ENCODE measurements around the gene AKAP9. TPM values are rescaled to one million over a fixed set of nuclear protein-coding genes. Genes with fewer than 3 reads are reported as not detected.
"Not testable (repeated sequence)": the region's sequence is repeated elsewhere in the genome, so short reads cannot be mapped to it uniquely, and the experiment has no call there.

AKAP9 gene
- total RNA-seq, 2 experiments from 2014 or later, result 25.3 to 25.4 TPM

GRCh38 chr7:91973639-91974038 is 33.0 kb downstream of the AKAP9 start:
- Mint-ChIP-seq H3K4me1 (peaks cover 24% of the 10 kb centered on the region), H3K36me3 (ENCODE audit: low read depth) (peaks cover 9% of the 10 kb centered on the region), H3K9me3 (ENCODE audit: low read depth) (no peaks in the 10 kb centered on the region), H3K4me3 (no peak overlapping the region), H3K27me3 (no peaks in the 10 kb centered on the region), H3K27ac (no peak overlapping the region)
- ATAC-seq (no peak), DNase-seq (no peak)
- CTCF ChIA-PET, result no interaction called here
- intact Hi-C loops (cut with DNase I, micrococcal nuclease), result no loop called here
- POLR2A ChIA-PET, result no interaction called here

- H3K36me3 Mint-ChIP-seq (ENCODE audit: low read depth), result peaks cover 12% of the 10 kb centered on the region
- DNase-seq (no peak), ATAC-seq (no peak)
- peaks cover 22% of the 10 kb centered on the region for H3K4me1 Mint-ChIP-seq
- no peak overlapping the region for H3K4me3 Mint-ChIP-seq
- no peaks in the 10 kb centered on the region for H3K27me3 Mint-ChIP-seq
- no peaks in the 10 kb centered on the region for H3K9me3 Mint-ChIP-seq (ENCODE audit: low read depth)
- intact Hi-C loops (cut with DNase I, micrococcal nuclease), result no loop called here
- CTCF ChIA-PET, result no interaction called here
- no peak overlapping the region for H3K27ac Mint-ChIP-seq
- POLR2A ChIA-PET, result no interaction called here
These were observed 33.4 kb downstream of the AKAP9 start for GRCh38 chr7:91974066-91974465.

- Mint-ChIP-seq H3K9me3 (ENCODE audit: low read depth) (no peaks in the 10 kb centered on the region), H3K36me3 (ENCODE audit: low read depth) (peaks cover 13% of the 10 kb centered on the region), H3K4me3 (no peak overlapping the region), H3K4me1 (peaks cover 2% of the 10 kb centered on the region), H3K27ac (no peak overlapping the region), H3K27me3 (no peaks in the 10 kb centered on the region)
- DNase-seq (no peak), ATAC-seq (no peak)
- ChIA-PET POLR2A (no interaction called here), CTCF (no interaction called here)
- intact Hi-C loops (cut with DNase I, micrococcal nuclease), result no loop called here
These were observed 36.1 kb downstream of the AKAP9 start for GRCh38 chr7:91976743-91977142.

- H3K4me1 Mint-ChIP-seq, result peaks cover 8% of the 10 kb centered on the region
- no peak for ATAC-seq
- H3K27ac Mint-ChIP-seq, result no peak overlapping the region
- no peak for DNase-seq
- H3K36me3 Mint-ChIP-seq (ENCODE audit: low read depth), result peaks cover 33% of the 10 kb centered on the region
- no peak overlapping the region for H3K4me3 Mint-ChIP-seq
- ChIA-PET CTCF (no interaction called here), POLR2A (no interaction called here)
- no peaks in the 10 kb centered on the region for H3K27me3 Mint-ChIP-seq
- intact Hi-C loops (cut with DNase I, micrococcal nuclease), result no loop called here
- H3K9me3 Mint-ChIP-seq (ENCODE audit: low read depth), result peaks cover 2% of the 10 kb centered on the region
These were observed 38.9 kb downstream of the AKAP9 start for GRCh38 chr7:91979590-91979989.

- POLR2A ChIA-PET; intact Hi-C loops (cut with DNase I, micrococcal nuclease); ATAC-seq; CTCF ChIA-PET; DNase-seq; H3K4me3 Mint-ChIP-seq; H3K27ac Mint-ChIP-seq; H3K27me3 Mint-ChIP-seq; H3K9me3 Mint-ChIP-seq (ENCODE audit: low read depth): not testable (repeated sequence)
- Mint-ChIP-seq H3K36me3 (ENCODE audit: low read depth) (peaks cover 36% of the 10 kb centered on the region), H3K4me1 (peaks cover 13% of the 10 kb centered on the region)
These were observed 41.7 kb downstream of the AKAP9 start for GRCh38 chr7:91982352-91982751.

DNA sequence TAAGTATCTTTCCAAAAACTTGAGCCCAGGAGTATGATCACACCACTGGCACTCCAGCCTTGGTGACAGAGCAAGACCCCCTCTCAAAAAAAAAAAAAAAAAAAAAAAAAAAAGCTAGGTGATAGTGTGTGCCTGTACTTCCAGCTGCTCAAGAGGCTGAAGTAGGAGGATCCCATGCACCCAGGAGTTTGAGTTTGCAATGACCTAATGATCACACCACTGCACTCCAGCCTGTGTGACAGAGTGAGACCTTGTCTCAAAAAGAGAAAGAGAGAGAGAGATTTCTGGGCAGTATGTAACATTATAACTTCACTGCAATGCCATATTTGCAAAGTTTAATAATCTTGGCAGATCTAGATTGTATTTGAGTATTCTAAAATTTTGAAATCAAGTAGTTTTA is 47.6 kb downstream of the AKAP9 start:
- ATAC-seq (no peak), DNase-seq (no peak)
- Mint-ChIP-seq H3K36me3 (ENCODE audit: low read depth) (peaks cover 19% of the 10 kb centered on the region), H3K27ac (no peak overlapping the region), H3K9me3 (ENCODE audit: low read depth) (peaks cover 2% of the 10 kb centered on the region), H3K4me3 (no peak overlapping the region), H3K4me1 (peaks cover 13% of the 10 kb centered on the region), H3K27me3 (no peaks in the 10 kb centered on the region)
- ChIA-PET POLR2A (no interaction called here), CTCF (no interaction called here)
- intact Hi-C loops (cut with DNase I, micrococcal nuclease), result no loop called here

- DNase-seq (no peak), ATAC-seq (no peak)
- Mint-ChIP-seq H3K4me3 (no peak overlapping the region), H3K36me3 (ENCODE audit: low read depth) (peaks cover 23% of the 10 kb centered on the region), H3K27ac (no peak overlapping the region), H3K27me3 (no peaks in the 10 kb centered on the region), H3K4me1 (no peaks in the 10 kb centered on the region), H3K9me3 (ENCODE audit: low read depth) (no peaks in the 10 kb centered on the region)
- ChIA-PET CTCF (no interaction called here), POLR2A (no interaction called here)
- intact Hi-C loops (cut with DNase I, micrococcal nuclease), result no loop called here
These were observed 53.3 kb downstream of the AKAP9 start for GRCh38 chr7:91993976-91994375.

- H3K27ac Mint-ChIP-seq, result no peak overlapping the region
These were observed 54.9 kb downstream of the AKAP9 start for GRCh38 chr7:91995391-91996105.

GRCh38 chr7:91999631-92000565 is 59.2 kb downstream of the AKAP9 start:
- CTCF ChIA-PET, result no interaction called here
- peaks cover 2% of the 10 kb centered on the region for H3K9me3 Mint-ChIP-seq (ENCODE audit: low read depth)
- peaks cover 49% of the 10 kb centered on the region for H3K36me3 Mint-ChIP-seq (ENCODE audit: low read depth)

More at GRCh38 chr7:91995391-91996105, 54.9 kb downstream of the AKAP9 start:
- CTCF ChIA-PET, result no interaction called here
- Mint-ChIP-seq H3K4me3 (no peak overlapping the region), H3K9me3 (ENCODE audit: low read depth) (no peaks in the 10 kb centered on the region), H3K4me1 (no peaks in the 10 kb centered on the region), H3K36me3 (ENCODE audit: low read depth) (peaks cover 31% of the 10 kb centered on the region), H3K27me3 (no peaks in the 10 kb centered on the region)
- POLR2A ChIA-PET, result no interaction called here
- no peak for ATAC-seq
- no peak for DNase-seq
- intact Hi-C loops (cut with DNase I, micrococcal nuclease), result no loop called here

GRCh38 chr7:92002720-92003119 is 62.1 kb downstream of the AKAP9 start:
- DNase-seq (no peak), ATAC-seq (no peak)
- no peak overlapping the region for H3K4me3 Mint-ChIP-seq
- no peak overlapping the region for H3K27ac Mint-ChIP-seq
- H3K9me3 Mint-ChIP-seq (ENCODE audit: low read depth), result peaks cover 2% of the 10 kb centered on the region
- peaks cover 53% of the 10 kb centered on the region for H3K36me3 Mint-ChIP-seq (ENCODE audit: low read depth)
- ChIA-PET CTCF (no interaction called here), POLR2A (no interaction called here)
- H3K27me3 Mint-ChIP-seq, result no peaks in the 10 kb centered on the region
- H3K4me1 Mint-ChIP-seq, result no peaks in the 10 kb centered on the region
- intact Hi-C loops (cut with DNase I, micrococcal nuclease), result no loop called here

More at GRCh38 chr7:91999631-92000565, 59.2 kb downstream of the AKAP9 start:
- Mint-ChIP-seq H3K27ac (no peak overlapping the region), H3K27me3 (no peaks in the 10 kb centered on the region), H3K4me3 (no peak overlapping the region), H3K4me1 (no peaks in the 10 kb centered on the region)
- POLR2A ChIA-PET, result no interaction called here
- DNase-seq, result no peak
- no peak for ATAC-seq
- intact Hi-C loops (cut with DNase I, micrococcal nuclease), result no loop called here

DNA sequence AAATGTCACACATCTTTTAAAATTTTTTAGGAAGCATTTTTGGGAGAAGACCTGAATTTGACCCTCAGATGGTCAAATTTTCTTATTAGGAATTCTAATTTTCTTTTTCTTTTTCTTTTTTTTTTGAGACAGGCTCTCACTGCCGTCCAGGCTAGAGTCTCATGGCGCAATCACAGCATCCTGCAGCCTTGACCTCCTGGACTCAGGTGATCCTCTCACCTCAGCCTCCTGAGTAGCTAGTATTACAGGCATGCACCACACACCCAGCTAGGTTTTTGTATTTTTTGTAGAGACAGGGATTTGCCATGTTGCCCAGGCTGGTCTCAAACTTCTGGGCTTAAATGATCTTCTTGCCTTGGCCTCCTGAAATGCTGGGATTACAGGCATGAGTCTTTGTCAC is 65.4 kb downstream of the AKAP9 start:
- DNase-seq (no peak), ATAC-seq (no peak)
- POLR2A ChIA-PET, result no interaction called here
- H3K36me3 Mint-ChIP-seq (ENCODE audit: low read depth), result peaks cover 53% of the 10 kb centered on the region
- no peak overlapping the region for H3K4me3 Mint-ChIP-seq
- CTCF ChIA-PET, result no interaction called here
- H3K9me3 Mint-ChIP-seq (ENCODE audit: low read depth), result peaks cover 2% of the 10 kb centered on the region
- H3K4me1 Mint-ChIP-seq, result no peaks in the 10 kb centered on the region
- intact Hi-C loops (cut with DNase I, micrococcal nuclease), result no loop called here
- no peak overlapping the region for H3K27ac Mint-ChIP-seq
- H3K27me3 Mint-ChIP-seq, result no peaks in the 10 kb centered on the region

DNA sequence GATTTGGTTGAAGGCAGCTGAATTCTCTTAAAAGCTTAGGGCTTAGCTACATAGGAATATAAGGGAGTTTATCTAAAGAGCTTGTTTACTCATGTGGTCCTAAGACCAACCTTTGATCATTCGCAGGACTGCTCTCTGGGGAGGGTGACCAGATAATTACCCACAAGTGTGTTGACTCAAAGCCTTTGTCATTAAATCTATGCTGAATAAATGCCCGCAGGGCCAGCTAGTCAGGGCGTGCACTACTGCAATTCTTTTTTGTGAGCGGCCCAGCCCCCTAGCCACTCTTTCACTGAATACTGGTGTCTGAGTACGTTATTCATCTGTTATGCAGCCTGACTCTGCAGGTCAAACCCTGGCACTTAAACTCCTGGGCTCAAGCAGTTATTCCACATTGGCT is 69.6 kb downstream of the AKAP9 start:
- no peaks in the 10 kb centered on the region for H3K4me1 Mint-ChIP-seq
- no peaks in the 10 kb centered on the region for H3K27me3 Mint-ChIP-seq
- no peak for DNase-seq
- no peak overlapping the region for H3K27ac Mint-ChIP-seq
- no peak for ATAC-seq
- intact Hi-C loops (cut with DNase I, micrococcal nuclease), result no loop called here
- peaks cover 48% of the 10 kb centered on the region for H3K36me3 Mint-ChIP-seq (ENCODE audit: low read depth)
- H3K9me3 Mint-ChIP-seq (ENCODE audit: low read depth), result no peaks in the 10 kb centered on the region
- ChIA-PET POLR2A (interaction anchor here (0.6 kb wide), 1 partner anchor 56 kb away, joined by 4 read pairs; no protein-coding TSS in a partner anchor), CTCF (interaction anchor here (0.6 to 0.7 kb wide), 2 partner anchors 18 to 30 kb away, joined by 3 read pairs; no protein-coding TSS in a partner anchor)
- no peak overlapping the region for H3K4me3 Mint-ChIP-seq

Measured in activated CD4-positive, alpha-beta T cell treated with anti-CD3 and anti-CD28 coated beads for 36 hours (primary cell).